OCI-LY7 (cell line): Measurements from ENCODE around the gene ADAMTSL3.

Experiments used
- EZH2phosphoT487 ChIP-seq: fragments of 200-600 bp; sonication (generic); IDR thresholded peaks from 2 replicates; pipeline ENCODE4 v1.6.1; 2018; ENCODE audit warnings: low read depth, borderline replicate concordance, mild to moderate bottlenecking, mixed run types, antibody characterized with exemption, low read length, moderate library complexity, mixed read lengths
- TF ChIP-seq, protein P1 (sequence below): fragments of 200-600 bp; sonication (generic); conservative IDR thresholded peaks from 2 replicates; pipeline ENCODE4 v1.5.1; 2014; ENCODE audit warnings: mild to moderate bottlenecking, antibody characterized with exemption, low read length, moderate library complexity, mixed read lengths

GRCh38 chr15:83848315-83849050 lies 194.6 kb downstream of the ADAMTSL3 start:
- TF ChIP-seq, protein P1, sequence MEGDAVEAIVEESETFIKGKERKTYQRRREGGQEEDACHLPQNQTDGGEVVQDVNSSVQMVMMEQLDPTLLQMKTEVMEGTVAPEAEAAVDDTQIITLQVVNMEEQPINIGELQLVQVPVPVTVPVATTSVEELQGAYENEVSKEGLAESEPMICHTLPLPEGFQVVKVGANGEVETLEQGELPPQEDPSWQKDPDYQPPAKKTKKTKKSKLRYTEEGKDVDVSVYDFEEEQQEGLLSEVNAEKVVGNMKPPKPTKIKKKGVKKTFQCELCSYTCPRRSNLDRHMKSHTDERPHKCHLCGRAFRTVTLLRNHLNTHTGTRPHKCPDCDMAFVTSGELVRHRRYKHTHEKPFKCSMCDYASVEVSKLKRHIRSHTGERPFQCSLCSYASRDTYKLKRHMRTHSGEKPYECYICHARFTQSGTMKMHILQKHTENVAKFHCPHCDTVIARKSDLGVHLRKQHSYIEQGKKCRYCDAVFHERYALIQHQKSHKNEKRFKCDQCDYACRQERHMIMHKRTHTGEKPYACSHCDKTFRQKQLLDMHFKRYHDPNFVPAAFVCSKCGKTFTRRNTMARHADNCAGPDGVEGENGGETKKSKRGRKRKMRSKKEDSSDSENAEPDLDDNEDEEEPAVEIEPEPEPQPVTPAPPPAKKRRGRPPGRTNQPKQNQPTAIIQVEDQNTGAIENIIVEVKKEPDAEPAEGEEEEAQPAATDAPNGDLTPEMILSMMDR = no peak
- TF ChIP-seq EZH2phosphoT487 = no peak
